Activated T-cell treated with anti-CD3 and anti-CD28 coated beads for 1 hour (primary cell): ENCODE data around the gene DHRSX.
"Not testable (repeated sequence)": the region's sequence is repeated elsewhere in the genome, so short reads cannot be mapped to it uniquely, and the experiment has no call there.

Experiments
- DNase-seq: peaks from one replicate; pipeline ENCODE4 v3.0.0-alpha.2; 2020; ENCODE audit warnings: low read depth

DHRSX gene

GRCh38 chrX:2424317-2424716 lies 76.5 kb downstream of the DHRSX start:
- no peak for DNase-seq

- no peak for DNase-seq
Measured at GRCh38 chrX:2423899-2424298, 76.9 kb downstream of the DHRSX start.

- DNase-seq: no peak
Measured at GRCh38 chrX:2423282-2423681, 77.5 kb downstream of the DHRSX start.

GRCh38 chrX:2419418-2419817 lies 81.4 kb downstream of the DHRSX start:
- DNase-seq: not testable (repeated sequence)

DNA sequence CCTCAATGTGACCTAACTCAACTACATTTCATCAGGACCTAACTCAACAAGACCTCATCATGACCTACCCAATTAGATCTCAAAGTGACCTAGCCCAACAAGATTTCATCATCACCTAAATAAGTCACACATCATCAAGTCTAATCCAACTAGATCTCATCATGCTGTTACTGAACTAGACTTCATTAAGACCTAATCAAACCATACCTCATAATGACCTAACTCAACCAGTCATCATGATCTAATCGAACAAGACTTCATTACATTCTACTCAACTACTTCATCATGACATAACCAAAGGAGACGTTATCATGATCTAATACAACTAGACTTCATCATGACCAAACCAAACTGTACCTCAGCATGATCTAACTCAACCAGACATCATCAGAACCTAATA lies 82.8 kb downstream of the DHRSX start:
- no peak for DNase-seq

DNA sequence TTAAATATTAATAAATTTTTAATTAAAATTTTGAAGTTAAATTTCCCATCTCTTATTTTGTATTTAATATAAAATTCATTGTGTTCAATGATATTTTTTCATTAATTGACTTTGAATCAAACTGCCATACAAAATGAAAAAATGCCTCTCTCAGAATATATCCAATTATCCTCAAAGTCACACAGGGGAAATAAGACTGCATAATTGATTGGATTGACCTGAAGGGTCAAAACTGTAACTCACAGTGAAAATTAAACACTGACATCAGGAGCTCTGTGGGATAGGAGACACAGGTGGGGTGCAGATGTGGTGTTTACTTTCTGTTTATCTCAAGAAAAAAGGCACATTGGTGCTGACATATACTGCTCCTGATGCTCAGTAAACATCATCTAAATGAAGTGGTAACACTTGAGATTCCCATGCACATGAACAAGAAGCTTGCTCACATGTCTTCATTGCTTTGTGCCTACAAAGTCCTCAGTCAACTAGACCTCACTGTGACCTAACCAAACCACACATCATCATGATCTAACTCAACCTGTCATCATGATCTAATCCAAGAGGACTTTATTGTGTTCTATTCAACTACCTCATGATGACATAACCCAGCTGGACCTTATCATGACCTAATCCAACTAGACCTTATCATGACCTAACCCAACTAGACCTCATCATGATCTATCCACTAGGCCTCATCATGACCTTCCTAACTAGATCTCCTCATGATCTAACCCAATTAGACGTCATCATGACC lies 83.7 kb downstream of the DHRSX start:
- no peak for DNase-seq

- no peak for DNase-seq
Measured at GRCh38 chrX:2414384-2414783, 86.4 kb downstream of the DHRSX start.

- DNase-seq: no peak
Measured at GRCh38 chrX:2413969-2414368, 86.8 kb downstream of the DHRSX start.

DNA sequence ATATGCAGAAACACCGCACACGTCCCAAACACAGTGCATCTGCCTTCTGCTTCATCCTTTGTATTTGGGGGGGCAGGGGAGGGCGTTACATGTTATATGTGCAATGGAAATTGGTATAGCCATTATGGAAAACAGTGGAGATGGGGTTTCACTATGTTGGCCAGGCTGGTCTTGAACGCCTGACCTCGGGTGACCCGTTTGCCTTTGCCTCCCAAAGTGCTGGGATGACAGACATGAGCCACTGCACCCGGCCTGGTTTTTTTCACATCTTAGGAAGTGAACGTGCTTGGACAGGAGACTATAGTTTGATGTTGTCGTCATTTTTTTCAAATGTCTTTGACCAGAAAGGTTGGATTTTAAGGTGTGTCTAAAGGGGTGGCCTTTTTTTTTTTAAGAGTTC lies 88.6 kb downstream of the DHRSX start:
- no peak for DNase-seq

- DNase-seq: no peak
Measured at GRCh38 chrX:2410279-2411020, 90.3 kb downstream of the DHRSX start.

GRCh38 chrX:2409796-2410195 lies 91.0 kb downstream of the DHRSX start:
- DNase-seq: no peak

DNA sequence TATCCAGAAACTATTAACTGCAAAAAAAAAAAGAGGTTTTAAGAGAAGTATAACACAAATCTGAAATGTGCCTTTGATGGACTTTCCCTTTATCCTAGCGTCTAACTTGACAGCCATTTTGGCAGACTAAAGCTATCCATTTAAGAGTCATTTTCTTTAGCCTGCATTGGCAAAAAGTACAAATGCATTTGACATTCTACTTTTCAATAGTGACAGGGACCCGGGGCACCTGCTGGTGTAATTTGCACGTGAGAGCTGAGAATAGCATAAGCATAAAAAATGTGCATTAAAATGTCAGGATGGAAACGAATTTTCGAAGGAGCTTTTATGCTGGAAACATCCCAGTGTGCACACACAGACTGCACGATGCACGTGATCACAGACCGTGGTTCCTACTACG lies 91.9 kb downstream of the DHRSX start:
- DNase-seq: no peak

- DNase-seq: no peak
Measured at GRCh38 chrX:2406891-2407518, 93.8 kb downstream of the DHRSX start.

DNA sequence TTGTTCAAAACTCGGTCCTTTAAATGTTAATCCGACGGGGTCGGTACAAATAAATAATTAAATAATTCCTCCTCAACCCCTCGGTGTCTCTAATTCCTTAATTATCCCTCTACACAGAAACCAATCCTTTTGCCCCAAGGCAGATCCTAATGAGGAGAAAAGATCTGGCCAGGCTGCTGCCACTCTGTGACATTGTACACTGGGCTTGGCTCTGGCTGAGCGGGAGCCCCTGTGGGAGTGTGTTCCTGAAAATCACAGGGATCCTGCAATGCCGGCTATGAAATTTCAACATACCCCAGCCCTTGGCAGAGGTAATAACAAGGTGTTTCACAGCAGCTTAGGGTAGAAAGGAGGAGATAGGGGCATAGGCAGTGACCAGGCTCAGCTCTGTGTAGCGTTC lies 96.0 kb downstream of the DHRSX start:
- DNase-seq: no peak

- DNase-seq: no peak
Measured at GRCh38 chrX:2402361-2402690, 98.5 kb downstream of the DHRSX start.

DNA sequence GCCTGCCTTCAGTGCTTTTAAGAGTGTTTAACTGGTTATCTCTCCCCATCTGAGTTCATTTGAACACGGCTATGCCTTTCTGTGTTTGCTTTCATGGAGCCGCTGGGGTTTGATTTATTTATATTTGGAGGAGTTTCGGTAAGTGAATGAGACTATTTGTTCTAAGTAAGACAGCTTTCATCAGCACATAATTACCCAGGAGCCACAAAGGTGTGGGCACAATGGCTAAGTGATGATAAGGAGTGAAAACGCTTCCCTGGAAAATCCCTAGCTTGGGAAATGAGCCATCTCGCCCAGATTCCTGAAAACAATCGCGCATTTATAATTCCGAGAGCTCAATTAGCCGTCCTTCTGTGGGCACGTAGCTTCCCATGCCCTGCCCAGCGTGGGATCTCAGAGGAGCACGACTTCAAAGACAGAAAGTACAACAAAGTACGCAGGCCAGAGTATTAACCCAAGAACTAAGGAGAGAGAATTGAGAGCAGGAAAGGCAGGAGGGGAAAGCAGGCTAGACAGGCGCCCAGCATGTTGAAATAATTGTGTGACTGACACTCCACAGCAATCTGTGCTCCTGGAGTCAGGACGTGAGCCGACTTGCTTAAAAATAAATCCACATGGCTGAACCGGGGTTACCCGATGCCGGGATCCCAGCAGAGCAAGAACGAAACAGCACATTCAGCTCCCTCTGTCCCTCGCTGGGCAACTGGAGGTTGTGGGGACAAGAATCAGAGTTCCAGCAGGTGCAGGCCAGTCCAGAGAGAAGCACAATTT lies 99.0 kb downstream of the DHRSX start:
- DNase-seq: no peak

- no peak for DNase-seq
Measured at GRCh38 chrX:2401201-2401589, 99.6 kb downstream of the DHRSX start.

GRCh38 chrX:2398064-2398656 lies 102.6 kb downstream of the DHRSX start:
- no peak for DNase-seq

GRCh38 chrX:2397229-2398063 lies 103.3 kb downstream of the DHRSX start:
- no peak for DNase-seq

DNA sequence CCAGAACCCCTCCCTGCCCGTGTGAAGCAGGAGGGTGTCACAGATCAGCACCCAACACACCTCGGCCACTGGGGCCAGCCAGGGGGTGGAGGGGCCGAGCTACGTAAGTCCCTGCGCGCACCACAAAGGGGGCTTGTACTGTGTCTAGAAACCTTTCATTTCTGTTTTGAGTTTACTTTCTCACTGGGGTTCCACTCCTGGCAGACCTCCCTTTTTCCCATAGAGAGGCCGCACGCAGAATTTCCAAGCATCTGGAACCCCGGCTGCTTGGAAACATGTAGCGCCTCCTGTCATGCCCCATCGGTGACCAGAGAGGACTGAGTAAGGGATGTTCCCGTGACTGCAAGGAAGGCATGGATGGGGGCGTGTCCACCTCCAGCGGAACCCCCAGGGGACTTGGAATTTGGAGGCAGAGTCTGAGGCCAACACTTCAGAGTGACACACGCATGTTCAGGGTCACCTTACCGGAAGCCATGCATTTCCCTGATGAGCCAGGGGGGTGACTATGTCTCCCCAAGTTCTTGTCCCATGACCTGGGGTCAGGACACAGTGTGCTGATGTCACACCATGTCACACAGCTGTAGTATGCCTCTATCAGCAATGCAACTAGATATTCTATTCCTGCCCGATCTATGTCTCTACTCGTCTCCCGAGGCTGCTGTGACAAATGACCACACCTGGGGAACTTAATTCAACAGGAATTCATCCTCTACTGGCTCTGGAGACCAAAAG lies 105.3 kb downstream of the DHRSX start:
- no peak for DNase-seq
